Skeletal muscle tissue (tissue), 4 donors: ENCODE measurements around the gene GBA3. TPM values are rescaled to one million over a fixed set of nuclear protein-coding genes. Genes with fewer than 3 reads are reported as not detected.

Experiments
- H3K27ac ChIP-seq: one replicate; pipeline ENCODE4 v1.7.0; 2013; ENCODE audit warnings: mild to moderate bottlenecking, low read depth, low read length, inconsistent platforms
- H3K27me3 ChIP-seq, 3 donors: one replicate each; pipeline ENCODE4 v1.7.0; 2013; ENCODE audit warnings: low read length in 3 of 3; ENCODE audit not compliant: control insufficient read depth in 3 of 3, insufficient read depth in 3 of 3
- H3K36me3 ChIP-seq, 3 donors: one replicate each; pipeline ENCODE4 v1.7.0; 2013; ENCODE audit warnings: low read length in 3 of 3; ENCODE audit not compliant: control insufficient read depth in 3 of 3, insufficient read depth in 3 of 3
- H3K4me1 ChIP-seq, 3 donors: one replicate each; pipeline ENCODE4 v1.7.0; 2013; ENCODE audit warnings: low read length in 3 of 3, mild to moderate bottlenecking in 3 of 3; ENCODE audit not compliant: control insufficient read depth in 3 of 3, insufficient read depth in 3 of 3
- H3K4me3 ChIP-seq, 3 donors: one replicate each; pipeline ENCODE4 v1.7.0; 2013; ENCODE audit warnings: low read length in 3 of 3
- H3K9ac ChIP-seq, 3 donors: one replicate each; pipeline ENCODE4 v1.7.0; 2013; ENCODE audit warnings: low read length in 3 of 3, mild to moderate bottlenecking in 3 of 3, moderate library complexity in 2 of 3, low read depth in 1 of 3
- H3K9me3 ChIP-seq, 3 donors: one replicate each; pipeline ENCODE4 v1.7.0; 2013; ENCODE audit warnings: low read length in 3 of 3; ENCODE audit not compliant: control insufficient read depth in 3 of 3
- total RNA-seq: library from RNA; depleted of rRNA; stranded (reverse); fragments of >200 nt; gene quantifications from one replicate; pipeline ENCODE4 v1.2.3, GENCODE V29; 2014
- donor health status: Osteomylitis.

Gene GBA3
- total RNA-seq, 1 donor from 2014 or later: not detected

GRCh38 chr4:22762548-22762947 lies 69.8 kb downstream of the GBA3 start:
- no peak overlapping the region for H3K9ac ChIP-seq
- no peaks in the 10 kb centered on the region for H3K27me3 ChIP-seq
- no peaks in the 10 kb centered on the region for H3K4me1 ChIP-seq
- no peaks in the 10 kb centered on the region for H3K36me3 ChIP-seq
- H3K4me3 ChIP-seq: no peak overlapping the region
- H3K9me3 ChIP-seq: no peaks in the 10 kb centered on the region
- H3K27ac ChIP-seq: no peak overlapping the region

GRCh38 chr4:22764183-22764582 lies 71.4 kb downstream of the GBA3 start:
- no peaks in the 10 kb centered on the region for H3K36me3 ChIP-seq
- no peaks in the 10 kb centered on the region for H3K27me3 ChIP-seq
- H3K9ac ChIP-seq: no peak overlapping the region
- no peak overlapping the region for H3K4me3 ChIP-seq
- H3K9me3 ChIP-seq: no peaks in the 10 kb centered on the region
- H3K4me1 ChIP-seq: no peaks in the 10 kb centered on the region
- H3K27ac ChIP-seq: no peak overlapping the region

GRCh38 chr4:22766068-22766467 lies 73.3 kb downstream of the GBA3 start:
- H3K9ac ChIP-seq: no peak overlapping the region
- no peaks in the 10 kb centered on the region for H3K36me3 ChIP-seq
- no peaks in the 10 kb centered on the region for H3K9me3 ChIP-seq
- no peak overlapping the region for H3K27ac ChIP-seq
- H3K4me1 ChIP-seq: no peaks in the 10 kb centered on the region
- no peaks in the 10 kb centered on the region for H3K27me3 ChIP-seq
- H3K4me3 ChIP-seq: no peak overlapping the region

GRCh38 chr4:22778547-22779163 lies 85.9 kb downstream of the GBA3 start:
- Histone ChIP-seq H3K4me1 (no peaks in the 10 kb centered on the region), H3K36me3 (no peaks in the 10 kb centered on the region), H3K4me3 (no peak overlapping the region), H3K9ac (no peak overlapping the region), H3K27me3 (no peaks in the 10 kb centered on the region), H3K27ac (no peak overlapping the region), H3K9me3 (no peaks in the 10 kb centered on the region)

- Histone ChIP-seq H3K9ac (no peak overlapping the region), H3K4me1 (no peaks in the 10 kb centered on the region), H3K9me3 (no peaks in the 10 kb centered on the region), H3K4me3 (no peak overlapping the region), H3K27ac (no peak overlapping the region), H3K27me3 (no peaks in the 10 kb centered on the region), H3K36me3 (no peaks in the 10 kb centered on the region)
Measured at GRCh38 chr4:22780317-22780716, 87.6 kb downstream of the GBA3 start.

- Histone ChIP-seq H3K9me3 (no peaks in the 10 kb centered on the region), H3K27ac (no peak overlapping the region), H3K4me1 (no peaks in the 10 kb centered on the region), H3K4me3 (no peak overlapping the region), H3K36me3 (no peaks in the 10 kb centered on the region), H3K27me3 (no peaks in the 10 kb centered on the region), H3K9ac (no peak overlapping the region)
Measured at GRCh38 chr4:22780797-22781196, 88.1 kb downstream of the GBA3 start.

GRCh38 chr4:22787753-22788375 lies 95.1 kb downstream of the GBA3 start:
- H3K9me3 ChIP-seq: no peaks in the 10 kb centered on the region
- H3K27ac ChIP-seq: no peak overlapping the region
- no peaks in the 10 kb centered on the region for H3K27me3 ChIP-seq
- H3K9ac ChIP-seq: no peak overlapping the region
- H3K36me3 ChIP-seq: no peaks in the 10 kb centered on the region
- no peaks in the 10 kb centered on the region for H3K4me1 ChIP-seq
- H3K4me3 ChIP-seq: no peak overlapping the region

GRCh38 chr4:22790631-22791030 lies 97.9 kb downstream of the GBA3 start:
- Histone ChIP-seq H3K27ac (no peak overlapping the region), H3K9me3 (no peaks in the 10 kb centered on the region), H3K4me1 (peaks cover 0 to 3% (median 0%) of the 10 kb centered on the region in 3 donors), H3K27me3 (no peaks in the 10 kb centered on the region), H3K4me3 (no peak overlapping the region), H3K9ac (no peak overlapping the region), H3K36me3 (no peaks in the 10 kb centered on the region)

- Histone ChIP-seq H3K36me3 (no peaks in the 10 kb centered on the region), H3K27me3 (no peaks in the 10 kb centered on the region), H3K27ac (no peak overlapping the region)
Measured at GRCh38 chr4:22794732-22795131, 102.0 kb downstream of the GBA3 start.

GRCh38 chr4:22801391-22801790 lies 108.7 kb downstream of the GBA3 start:
- H3K4me3 ChIP-seq: no peak overlapping the region
- peaks cover 0 to 3% (median 0%) of the 10 kb centered on the region in 3 donors for H3K27me3 ChIP-seq
- no peaks in the 10 kb centered on the region for H3K36me3 ChIP-seq
- H3K9me3 ChIP-seq: no peaks in the 10 kb centered on the region
- H3K9ac ChIP-seq: no peak overlapping the region
- H3K4me1 ChIP-seq: no peaks in the 10 kb centered on the region
- no peak overlapping the region for H3K27ac ChIP-seq

More at GRCh38 chr4:22794732-22795131, 102.0 kb downstream of the GBA3 start:
- Histone ChIP-seq H3K4me3 (no peak overlapping the region), H3K9me3 (no peaks in the 10 kb centered on the region), H3K4me1 (peaks cover 0 to 3% (median 0%) of the 10 kb centered on the region in 3 donors), H3K9ac (no peak overlapping the region)
